Transverse colon (tissue), 4 donors: ENCODE results near the gene POLR3K. TPM values are rescaled to one million over a fixed set of nuclear protein-coding genes. Genes with fewer than 3 reads are reported as not detected.

ENCODE experiments used
- DNase-seq: peaks from one replicate; pipeline ENCODE4 v3.0.0-alpha.2; 2019
- H3K27ac ChIP-seq, 4 donors: fragments of 200-600 bp; sonication (generic); 2 replicates each; pipeline ENCODE4 v1.5.1; 2016 to 2018; ENCODE audit warnings: inconsistent platforms in 4 of 4
- H3K27me3 ChIP-seq: fragments of 200-600 bp; sonication (generic); 2 replicates; pipeline ENCODE4 v1.5.1; 2017; ENCODE audit warnings: inconsistent platforms
- H3K36me3 ChIP-seq, 4 donors: fragments of 200-600 bp; sonication (generic); 2 replicates each; pipeline ENCODE4 v1.5.1; 2017 to 2019; ENCODE audit warnings: inconsistent platforms in 4 of 4
- H3K4me1 ChIP-seq, 4 donors: fragments of 200-600 bp; sonication (generic); 2 replicates each; pipeline ENCODE4 v1.5.1; 2017 to 2020; ENCODE audit warnings: inconsistent platforms in 4 of 4
- H3K4me3 ChIP-seq, 4 donors: fragments of 200-600 bp; sonication (generic); 1 replicate in 1 of 4; 2 replicates in 3 of 4; pipeline versions ENCODE4 v1.5.1 to v1.6.1; 2017 to 2019; ENCODE audit warnings: inconsistent platforms in 4 of 4
- H3K9me3 ChIP-seq, 2 donors: fragments of 200-600 bp; sonication (generic); 2 replicates each; pipeline ENCODE4 v1.5.1; 2017 to 2019; ENCODE audit warnings: inconsistent platforms in 2 of 2
- EP300 ChIP-seq: sonication (generic); formaldehyde crosslinking; IDR thresholded peaks from one replicate; pipeline ENCODE4 v1.6.1; 2017; ENCODE audit warnings: antibody characterized with exemption, low read depth
- POLR2A ChIP-seq: fragments of 450-650 bp; IDR thresholded peaks from one replicate; pipeline ENCODE4 v1.6.1; 2016; ENCODE audit warnings: antibody characterized with exemption, mild to moderate bottlenecking, moderate library complexity
- POLR2AphosphoS5 ChIP-seq, 3 donors: sonication (generic); formaldehyde crosslinking; IDR thresholded peaks; one replicate each; pipeline ENCODE4 v1.6.1; 2016; ENCODE audit warnings: antibody characterized with exemption in 3 of 3
- WGBS, 2 donors: methylation state at CpG; one replicate each; pipeline ENCODE4 v1.1.5; 2018; ENCODE audit warnings: low coverage in 1 of 2; 5-methylcytosine and 5-hydroxymethylcytosine counted together
- in situ Hi-C, 4 donors: fragments of 200-750 bp; cut with MboI; loops; one replicate each; pipeline versions ENCODE4 v1.15.0 to v1.15.1; 2017; ENCODE audit warnings: low sequenced_read_pairs in 3 of 4, low pct_ligation_motif_present in 1 of 4, low pct_unique_long_range_greater_than_20kb in 1 of 4
- intact Hi-C: fragments of 100-400 bp; cut with DNase I; formaldehyde crosslinking; loops from one replicate; pipeline ENCODE4 v1.15.1; 2023; ENCODE audit warnings: low total_unique reads
- total RNA-seq, 4 donors: library from RNA; depleted of rRNA; stranded (reverse); fragments of >200 nt; gene quantifications; one replicate each; pipeline ENCODE4 v1.1.0, GENCODE V29; 2016
- TF ChIP-seq, protein P1 (sequence below), 5 experiments: fragments of 200-600 bp in 3 of 5; fragments of 450-650 bp in 2 of 5; sonication (generic) in 3 of 5; IDR thresholded peaks; 1 replicate in 2 of 5; 2 replicates in 3 of 5; pipeline ENCODE4 v1.5.1; 2016 to 2017; ENCODE audit warnings: antibody characterized with exemption in 5 of 5, inconsistent platforms in 3 of 5, mild to moderate bottlenecking in 2 of 5, moderate library complexity in 1 of 5

The POLR3K gene
- total RNA-seq, 4 donors from 2014 or later, result 4.6 to 12.7 (median 5.2) TPM; not detected in 1

DNA sequence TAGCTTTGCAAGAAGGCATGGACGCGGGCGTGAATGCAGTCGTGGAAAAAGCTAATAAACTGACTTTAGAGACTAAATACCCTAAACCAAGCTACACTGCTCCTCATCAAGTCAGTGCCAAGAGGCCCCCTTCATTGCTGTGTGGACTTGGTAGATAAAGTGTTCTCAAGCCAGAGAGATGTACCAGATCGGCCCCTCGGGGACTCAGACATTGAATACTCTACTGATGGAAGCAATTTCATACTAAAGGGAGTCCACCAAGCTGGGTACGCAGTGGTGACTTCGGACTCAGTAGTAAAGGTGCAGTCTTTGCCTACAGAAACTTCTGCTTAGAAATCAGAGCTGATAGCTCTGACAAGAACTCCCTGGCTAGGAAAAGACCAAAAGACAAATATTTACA, 8.8 kb downstream of the POLR3K start:
- Histone ChIP-seq H3K4me3 (no peak overlapping the region), H3K27ac (no peak overlapping the region), H3K27me3 (no peaks in the 10 kb centered on the region), H3K4me1 (no peaks in the 10 kb centered on the region), H3K36me3 (peaks cover 0 to 12% (median 0%) of the 10 kb centered on the region in 4 donors), H3K9me3 (no peaks in the 10 kb centered on the region)
- 92 to 95% methylated on average over 4 to 8 of the region's 8 CpGs for WGBS, 2 donors
- intact Hi-C loops (no loop called here), in situ Hi-C loops (no loop called here)
- no peak for TF ChIP-seq POLR2AphosphoS5 (IDR thresholded peaks at IDR 0.05)
- no peak for DNase-seq

DNA sequence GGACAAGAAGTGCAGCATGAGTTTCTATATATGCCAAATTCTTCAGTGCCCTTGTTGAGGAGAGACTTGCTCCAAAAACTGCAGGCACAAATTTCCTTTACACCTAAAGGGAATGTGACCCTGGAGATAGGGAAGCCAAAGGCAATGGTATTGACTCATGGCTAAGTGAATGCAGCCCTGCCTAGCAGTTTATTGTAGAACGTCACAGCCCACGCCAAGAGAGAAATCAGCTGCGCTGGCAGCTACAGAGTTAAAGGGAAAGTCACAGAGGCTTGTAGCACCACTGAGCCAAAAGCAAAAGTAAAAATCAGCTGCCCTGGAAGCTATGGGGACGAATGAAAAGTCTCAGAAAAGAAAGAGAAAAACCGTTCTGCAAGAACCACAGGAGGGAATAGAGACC, 10.1 kb downstream of the POLR3K start:
- Histone ChIP-seq H3K36me3 (peaks cover 0 to 12% (median 0%) of the 10 kb centered on the region in 4 donors), H3K4me1 (peaks cover 0 to 12% (median 4%) of the 10 kb centered on the region in 4 donors), H3K9me3 (no peaks in the 10 kb centered on the region), H3K27ac (no peak overlapping the region), H3K27me3 (no peaks in the 10 kb centered on the region), H3K4me3 (no peak overlapping the region)
- DNase-seq, result no peak
- TF ChIP-seq EP300 (no peak), POLR2AphosphoS5 (IDR thresholded peaks at IDR 0.05) (no peak), POLR2A (no peak)
- TF ChIP-seq, protein P1, sequence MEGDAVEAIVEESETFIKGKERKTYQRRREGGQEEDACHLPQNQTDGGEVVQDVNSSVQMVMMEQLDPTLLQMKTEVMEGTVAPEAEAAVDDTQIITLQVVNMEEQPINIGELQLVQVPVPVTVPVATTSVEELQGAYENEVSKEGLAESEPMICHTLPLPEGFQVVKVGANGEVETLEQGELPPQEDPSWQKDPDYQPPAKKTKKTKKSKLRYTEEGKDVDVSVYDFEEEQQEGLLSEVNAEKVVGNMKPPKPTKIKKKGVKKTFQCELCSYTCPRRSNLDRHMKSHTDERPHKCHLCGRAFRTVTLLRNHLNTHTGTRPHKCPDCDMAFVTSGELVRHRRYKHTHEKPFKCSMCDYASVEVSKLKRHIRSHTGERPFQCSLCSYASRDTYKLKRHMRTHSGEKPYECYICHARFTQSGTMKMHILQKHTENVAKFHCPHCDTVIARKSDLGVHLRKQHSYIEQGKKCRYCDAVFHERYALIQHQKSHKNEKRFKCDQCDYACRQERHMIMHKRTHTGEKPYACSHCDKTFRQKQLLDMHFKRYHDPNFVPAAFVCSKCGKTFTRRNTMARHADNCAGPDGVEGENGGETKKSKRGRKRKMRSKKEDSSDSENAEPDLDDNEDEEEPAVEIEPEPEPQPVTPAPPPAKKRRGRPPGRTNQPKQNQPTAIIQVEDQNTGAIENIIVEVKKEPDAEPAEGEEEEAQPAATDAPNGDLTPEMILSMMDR (IDR thresholded peaks at IDR 0.05), result no peak
- in situ Hi-C loops (no loop called here), intact Hi-C loops (no loop called here)
- 71 to 72% methylated on average over 5 of the region's 5 CpGs for WGBS, 2 donors

DNA sequence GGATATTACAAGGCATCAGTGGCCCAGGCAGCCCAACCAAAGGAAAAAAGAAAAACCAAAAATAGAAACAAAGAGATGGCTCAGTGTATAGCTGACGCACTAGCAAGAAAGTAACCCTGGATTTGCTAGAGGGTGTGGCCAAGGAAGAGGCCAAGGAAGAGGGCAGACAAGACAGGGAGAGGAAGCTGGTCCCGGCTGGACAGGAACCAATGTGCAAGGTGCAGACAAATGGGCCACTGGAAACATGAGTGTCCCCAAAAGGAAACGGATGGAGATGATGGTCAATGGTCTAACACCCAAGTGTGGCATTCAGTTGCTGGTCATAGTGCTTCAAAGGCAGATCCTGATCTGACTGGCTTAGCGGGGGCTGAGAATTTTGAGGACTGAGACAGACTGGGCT, 10.7 kb downstream of the POLR3K start:
- 84 to 93% methylated on average over 4 of the region's 4 CpGs for WGBS, 2 donors
- no peak overlapping the region for H3K27ac ChIP-seq
- no peaks in the 10 kb centered on the region for H3K27me3 ChIP-seq
- TF ChIP-seq POLR2AphosphoS5 (IDR thresholded peaks at IDR 0.05) (no peak), POLR2A (no peak)
- H3K36me3 ChIP-seq, result peaks cover 0 to 12% (median 0%) of the 10 kb centered on the region in 4 donors
- H3K9me3 ChIP-seq, result no peaks in the 10 kb centered on the region
- in situ Hi-C loops (no loop called here), intact Hi-C loops (no loop called here)
- DNase-seq, result no peak
- H3K4me3 ChIP-seq, result no peak overlapping the region
- H3K4me1 ChIP-seq, result peaks cover 0 to 13% (median 4%) of the 10 kb centered on the region in 4 donors

DNA sequence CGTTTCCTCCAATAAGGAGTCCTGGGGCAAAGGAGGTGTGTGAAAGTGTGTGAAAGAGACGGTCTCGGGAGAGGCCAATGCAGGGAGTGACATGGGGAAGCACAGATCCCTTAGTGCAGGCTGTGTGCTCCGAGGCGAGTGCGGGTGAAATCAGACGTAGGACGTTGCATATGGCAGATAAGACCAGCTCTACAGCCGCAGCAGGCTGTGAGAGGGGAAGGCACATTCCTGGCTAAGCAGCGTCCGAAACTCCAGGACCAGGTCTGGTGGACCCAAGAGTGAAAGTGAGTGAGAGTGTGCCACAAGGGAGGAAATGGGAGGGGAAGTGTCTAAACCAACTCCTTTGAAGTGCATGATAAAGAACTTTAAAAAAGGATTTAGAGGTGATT, 11.3 kb downstream of the POLR3K start:
- DNase-seq, result no peak
- 90 to 95% methylated on average over 10 to 11 of the region's 11 CpGs for WGBS, 2 donors
- H3K27ac ChIP-seq, result no peak overlapping the region
- in situ Hi-C loops, result no loop called here
- H3K4me3 ChIP-seq, result no peak overlapping the region
- H3K36me3 ChIP-seq, result peaks cover 0 to 12% (median 0%) of the 10 kb centered on the region in 4 donors
- no peaks in the 10 kb centered on the region for H3K9me3 ChIP-seq
- TF ChIP-seq, protein P1 (IDR thresholded peaks at IDR 0.05), result no peak
- TF ChIP-seq EP300 (no peak), POLR2AphosphoS5 (IDR thresholded peaks at IDR 0.05) (no peak), POLR2A (no peak)
- intact Hi-C loops, result no loop called here
- H3K4me1 ChIP-seq, result peaks cover 0 to 13% (median 4%) of the 10 kb centered on the region in 4 donors
- H3K27me3 ChIP-seq, result no peaks in the 10 kb centered on the region

DNA sequence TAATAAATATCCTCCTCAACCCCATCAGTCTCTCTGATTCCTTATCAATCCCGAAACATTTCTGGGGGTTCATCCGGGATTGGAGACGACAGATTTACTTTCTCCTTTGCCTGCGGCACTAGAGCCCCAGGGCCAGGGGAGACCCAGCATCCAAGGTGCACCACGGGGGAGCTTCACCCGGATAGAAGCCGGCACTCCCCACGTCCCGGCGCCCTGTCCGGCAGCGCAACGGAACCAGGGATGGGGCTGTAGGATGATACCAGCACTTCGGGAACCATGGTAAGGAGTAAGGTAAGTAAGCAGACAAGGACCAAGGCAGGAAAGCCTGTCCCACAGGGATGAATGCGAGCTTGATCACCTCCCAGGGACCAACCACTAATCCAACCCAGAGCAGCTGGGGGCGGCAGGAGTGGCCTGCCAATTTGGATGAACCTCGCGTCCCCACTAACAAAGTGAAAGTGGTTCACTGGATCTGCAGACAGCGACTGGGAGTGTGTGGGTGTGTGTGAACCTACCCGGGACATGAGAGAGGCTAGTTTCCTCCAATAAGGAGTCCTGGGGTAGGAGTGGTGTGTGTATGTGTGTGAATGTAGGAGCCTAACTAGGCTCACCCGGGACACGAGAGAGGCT, 11.9 kb downstream of the POLR3K start:
- H3K36me3 ChIP-seq, result peaks cover 0 to 10% (median 0%) of the 10 kb centered on the region in 4 donors
- intact Hi-C loops (no loop called here), in situ Hi-C loops (no loop called here)
- H3K4me3 ChIP-seq, result no peak overlapping the region
- H3K4me1 ChIP-seq, result peaks cover 0 to 13% (median 4%) of the 10 kb centered on the region in 4 donors
- DNase-seq, result no peak
- H3K27ac ChIP-seq, result no peak overlapping the region
- WGBS, 2 donors, result 87 to 94% methylated on average over 3 to 22 of the region's 22 CpGs
- TF ChIP-seq EP300, result no peak
- TF ChIP-seq POLR2AphosphoS5 (IDR thresholded peaks at IDR 0.05), result no peak
- TF ChIP-seq, protein P1 (IDR thresholded peaks at IDR 0.05), result no peak
- TF ChIP-seq POLR2A, result no peak
- H3K9me3 ChIP-seq, result no peaks in the 10 kb centered on the region
- no peaks in the 10 kb centered on the region for H3K27me3 ChIP-seq
